Ammon's horn (tissue), 1 donor: Measurements from ENCODE around the gene SLC12A7.

Experiments
- DNase-seq: peaks from one replicate; pipeline ENCODE4 v3.0.0-alpha.2; 2016; ENCODE audit warnings: low spot score

SLC12A7 gene

GRCh38 chr5:1018596-1018995 is 93.3 kb downstream of the SLC12A7 start:
- no peak for DNase-seq

- no peak for DNase-seq
Observed at GRCh38 chr5:1017691-1018455, 94.0 kb downstream of the SLC12A7 start.

DNA sequence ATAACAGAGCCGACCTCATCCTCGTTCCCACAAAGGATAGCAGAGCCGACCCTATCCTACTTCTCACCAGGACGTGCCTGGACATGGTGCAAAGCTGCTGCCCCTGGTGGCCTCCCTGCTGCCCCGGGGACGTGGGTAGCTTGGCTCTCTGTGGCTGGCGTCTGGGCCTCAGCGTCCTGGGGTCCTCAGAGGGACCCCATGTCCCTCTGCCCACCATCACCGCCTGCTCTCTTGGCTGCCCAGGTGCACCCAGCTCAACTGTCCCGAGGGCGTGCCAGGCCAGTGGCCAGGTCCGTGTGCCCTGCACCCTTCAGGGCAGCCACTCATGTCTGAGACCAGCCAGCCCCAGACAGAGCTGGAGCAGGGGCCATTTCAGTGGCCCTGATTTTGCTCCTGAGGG is 94.8 kb downstream of the SLC12A7 start:
- no peak for DNase-seq

DNA sequence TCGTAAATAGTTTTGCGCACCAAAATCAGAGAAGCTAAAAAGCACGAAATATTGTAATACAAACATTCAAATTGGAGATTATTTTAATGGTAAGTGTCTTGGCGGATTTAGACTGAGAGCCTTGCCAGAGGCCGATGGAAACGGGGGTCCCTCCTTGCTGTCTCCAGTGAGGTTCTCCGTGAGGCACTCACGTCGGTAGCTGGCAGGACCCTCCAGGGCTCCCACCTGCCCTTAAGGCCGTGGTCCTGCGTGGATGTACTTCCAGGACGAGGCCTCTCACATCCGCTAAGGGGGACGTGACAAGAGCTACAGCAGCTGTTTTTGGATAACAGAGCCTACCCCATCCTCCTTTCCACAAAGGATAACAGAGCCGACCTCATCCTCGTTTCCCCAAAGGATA is 95.4 kb downstream of the SLC12A7 start:
- no peak for DNase-seq

DNA sequence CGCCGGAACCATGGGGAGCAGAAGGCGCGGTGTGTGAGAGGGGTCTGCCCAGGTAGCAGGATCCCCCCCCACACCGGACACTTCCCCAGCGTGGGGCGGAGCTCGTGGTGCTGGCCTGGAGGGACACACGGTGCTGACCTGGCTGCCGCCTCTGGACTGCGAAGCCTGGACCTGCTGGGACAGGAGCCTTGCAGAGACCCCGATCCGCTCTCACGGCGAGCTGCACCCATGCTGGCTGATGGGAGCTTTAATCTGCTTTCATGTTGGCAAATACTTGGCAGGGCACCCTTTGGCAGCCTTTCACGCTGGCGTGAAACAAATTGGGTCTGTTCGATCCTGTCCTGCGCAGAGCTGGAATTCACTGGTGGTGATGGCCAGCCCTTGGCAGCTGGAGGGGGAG is 95.8 kb downstream of the SLC12A7 start:
- peak; percentile 54 for DNase-seq

DNA sequence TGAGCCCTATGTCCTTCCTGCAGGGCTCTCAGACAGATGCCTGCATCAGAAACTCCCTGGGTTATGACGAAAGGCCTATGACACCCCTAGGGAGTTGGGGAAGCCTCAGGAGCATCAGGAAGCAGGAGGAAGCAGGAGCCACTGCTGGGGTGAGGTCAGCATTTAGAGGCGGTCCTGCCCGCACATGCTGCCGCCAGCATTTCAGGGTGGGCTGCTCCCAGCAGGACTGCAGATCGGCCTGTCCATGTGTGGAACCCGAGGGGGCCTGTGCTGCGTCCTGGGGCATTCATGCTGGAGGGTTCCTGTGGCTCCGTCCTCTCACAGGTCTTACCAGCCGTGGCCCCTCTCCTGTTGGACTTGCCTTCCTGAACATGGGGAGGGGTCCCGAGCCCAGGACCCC is 96.4 kb downstream of the SLC12A7 start:
- no peak for DNase-seq

DNA sequence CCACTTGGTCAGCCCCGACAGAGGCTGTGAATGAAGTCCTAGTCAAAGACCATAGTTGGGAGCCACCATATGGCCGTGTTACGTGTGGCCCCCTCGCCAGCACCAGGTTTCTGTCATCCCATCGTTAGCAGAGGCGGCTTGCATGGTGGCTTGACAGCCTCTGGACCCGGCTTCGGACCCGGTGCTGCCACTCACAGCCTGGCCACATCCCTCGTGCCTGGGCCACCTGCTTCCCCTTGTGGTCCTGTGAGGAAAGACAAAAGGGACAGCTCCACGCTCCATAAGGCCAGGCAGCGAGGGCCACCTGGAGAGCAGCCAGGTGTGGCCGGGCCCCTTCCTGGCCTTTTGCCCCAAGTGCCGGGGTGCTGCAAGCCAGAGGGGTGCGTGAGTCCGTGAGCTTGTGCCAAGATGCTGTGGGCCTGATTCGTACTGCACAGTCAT is 97.1 kb downstream of the SLC12A7 start:
- no peak for DNase-seq

GRCh38 chr5:1014346-1014745 is 97.5 kb downstream of the SLC12A7 start:
- DNase-seq = no peak

- DNase-seq = no peak
Observed at GRCh38 chr5:1013948-1014301, 97.9 kb downstream of the SLC12A7 start.

DNA sequence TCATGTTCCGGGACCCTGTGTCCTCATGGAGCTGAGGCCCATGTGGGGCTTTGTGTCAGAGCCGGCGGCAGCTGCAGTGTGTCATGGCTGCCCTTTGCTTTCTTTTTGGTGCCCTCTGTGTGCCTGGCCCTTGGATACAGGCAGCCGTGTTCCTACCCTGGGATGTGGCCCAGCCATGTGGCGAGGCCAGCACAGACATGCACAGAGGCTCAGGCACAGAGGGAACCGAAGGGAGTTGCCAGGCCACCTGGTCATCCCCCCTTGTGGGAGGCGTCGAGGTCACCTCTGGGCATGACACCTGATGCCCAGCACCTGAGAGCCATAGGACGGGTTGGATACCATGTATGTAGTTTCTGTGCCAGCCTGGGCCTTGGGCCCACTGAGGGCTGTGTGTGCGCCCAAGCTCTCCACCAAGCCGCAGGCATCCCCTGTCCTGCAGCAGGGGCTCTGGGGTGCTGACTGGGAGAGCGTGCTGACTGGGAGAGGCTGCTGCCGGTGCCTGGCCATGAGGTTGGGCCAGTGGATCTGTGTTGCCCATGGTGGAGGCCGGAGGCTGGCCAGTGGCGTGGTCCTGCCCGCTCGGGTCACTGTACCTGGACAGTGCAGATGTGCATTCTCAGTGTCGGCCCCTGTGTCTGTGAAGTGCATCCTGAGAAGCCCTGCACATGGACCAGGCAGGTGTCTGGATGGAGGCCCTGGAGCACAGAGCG is 98.5 kb downstream of the SLC12A7 start:
- DNase-seq = no peak

GRCh38 chr5:1012900-1013237 is 99.0 kb downstream of the SLC12A7 start:
- DNase-seq = no peak

DNA sequence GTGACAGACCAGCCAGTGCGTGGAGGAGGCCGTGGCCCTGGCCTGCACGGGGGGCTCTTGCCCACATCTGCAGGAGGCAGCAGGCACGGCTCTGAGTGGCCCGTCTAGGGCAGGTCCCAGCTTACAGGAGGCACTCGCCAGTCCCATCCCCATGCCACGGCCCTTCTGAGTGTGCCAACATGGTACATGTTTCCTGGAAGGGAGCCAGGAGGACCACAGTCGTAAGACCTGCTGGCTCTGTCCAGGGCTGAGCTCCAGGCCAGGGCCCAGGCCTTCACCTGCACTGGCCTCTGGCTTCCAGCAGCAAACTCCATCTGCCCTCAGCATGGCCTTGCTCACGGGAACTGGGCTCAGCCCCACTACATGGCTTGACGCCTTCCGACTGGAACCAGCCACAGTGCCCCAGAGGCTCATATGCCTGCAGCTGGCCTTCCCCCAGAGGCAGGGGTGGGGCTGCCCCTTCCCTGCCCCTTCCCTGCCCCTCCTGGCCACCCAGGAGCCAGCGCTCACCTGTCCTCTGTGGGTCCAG is 99.5 kb downstream of the SLC12A7 start:
- no peak for DNase-seq

DNA sequence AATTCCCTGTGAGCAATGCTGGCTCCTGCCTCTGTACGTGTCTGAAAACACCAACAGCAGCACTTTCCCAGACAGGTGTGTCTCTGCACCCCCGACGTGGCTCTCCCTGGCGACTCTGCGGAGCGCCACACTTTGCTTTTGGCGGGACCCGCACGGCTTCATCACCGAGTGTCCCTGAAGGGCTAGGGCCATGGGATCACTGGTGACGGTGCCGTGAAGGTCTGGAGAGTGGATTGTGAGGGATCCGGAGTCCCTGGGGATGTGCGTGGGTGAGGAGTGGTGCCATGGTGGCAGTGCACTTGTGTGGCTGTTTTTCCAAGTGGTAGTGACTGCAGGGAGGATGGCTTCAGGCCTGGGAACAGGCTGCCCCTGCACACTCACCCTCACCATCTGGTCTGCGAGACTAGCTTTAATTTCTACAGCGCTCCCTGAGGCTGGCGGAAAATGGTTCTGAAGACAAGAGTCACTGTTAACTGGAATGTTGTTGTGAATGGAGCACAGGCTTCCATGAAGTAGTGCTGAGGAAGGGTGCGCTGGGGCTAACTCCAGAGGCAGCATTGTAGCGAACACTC is 100.0 kb downstream of the SLC12A7 start:
- no peak for DNase-seq

DNA sequence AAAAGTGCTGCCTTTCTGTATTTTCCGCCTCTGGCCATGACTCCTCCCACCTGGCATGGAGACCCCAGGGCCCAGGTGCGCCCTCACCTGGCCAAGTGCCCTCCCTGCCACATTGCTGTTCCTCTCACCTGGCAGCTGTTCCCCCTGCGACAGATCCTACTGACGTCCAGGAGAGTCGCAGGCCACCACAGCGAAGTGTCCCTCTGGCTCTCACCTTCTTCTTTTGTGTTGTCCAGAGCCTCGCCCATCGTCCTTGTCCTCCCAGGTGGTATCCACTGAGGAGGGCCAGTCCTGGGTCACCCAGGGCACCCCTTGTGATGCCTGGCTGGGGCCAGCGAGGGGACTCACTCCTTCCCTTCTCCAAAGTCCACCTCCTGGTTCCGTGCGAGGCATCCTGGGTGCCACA is 100.6 kb downstream of the SLC12A7 start:
- no peak for DNase-seq

DNA sequence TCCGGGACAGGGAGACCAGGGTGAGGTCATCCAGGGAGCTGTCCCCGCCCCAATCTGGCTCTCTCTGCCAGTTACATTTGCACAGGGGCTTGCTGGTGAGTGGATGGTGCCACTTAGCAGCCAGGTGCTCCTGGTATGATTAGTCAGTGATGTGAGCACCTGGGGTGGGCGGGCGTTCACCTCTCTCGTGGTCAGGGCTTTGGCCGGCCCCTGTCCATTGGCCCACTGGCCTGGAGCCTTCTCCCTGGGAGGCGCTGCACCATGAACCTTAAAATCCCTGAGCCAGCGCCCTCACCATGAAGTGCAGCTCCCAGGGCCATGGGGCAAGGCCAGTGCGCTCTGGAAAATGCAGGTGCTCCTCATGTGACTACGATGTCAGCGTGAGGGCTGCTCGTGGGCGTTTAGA is 101.2 kb downstream of the SLC12A7 start:
- no peak for DNase-seq

DNA sequence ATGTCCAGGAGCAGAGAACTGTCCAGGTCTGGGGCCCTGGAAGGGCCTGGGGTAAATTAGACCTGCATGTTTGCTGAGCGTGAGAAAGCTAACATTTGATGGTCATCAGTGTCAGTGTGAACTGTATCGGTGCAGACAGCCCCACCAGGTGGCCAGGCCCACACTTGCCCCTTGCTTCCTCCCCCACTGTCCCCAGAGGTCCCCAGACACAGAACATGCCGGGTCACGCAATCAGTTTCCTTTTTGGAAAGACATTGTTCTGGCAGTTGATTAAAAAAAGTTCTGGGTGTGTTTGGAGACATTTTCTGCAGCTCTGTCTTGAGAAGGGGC is 101.7 kb downstream of the SLC12A7 start:
- DNase-seq = no peak

DNA sequence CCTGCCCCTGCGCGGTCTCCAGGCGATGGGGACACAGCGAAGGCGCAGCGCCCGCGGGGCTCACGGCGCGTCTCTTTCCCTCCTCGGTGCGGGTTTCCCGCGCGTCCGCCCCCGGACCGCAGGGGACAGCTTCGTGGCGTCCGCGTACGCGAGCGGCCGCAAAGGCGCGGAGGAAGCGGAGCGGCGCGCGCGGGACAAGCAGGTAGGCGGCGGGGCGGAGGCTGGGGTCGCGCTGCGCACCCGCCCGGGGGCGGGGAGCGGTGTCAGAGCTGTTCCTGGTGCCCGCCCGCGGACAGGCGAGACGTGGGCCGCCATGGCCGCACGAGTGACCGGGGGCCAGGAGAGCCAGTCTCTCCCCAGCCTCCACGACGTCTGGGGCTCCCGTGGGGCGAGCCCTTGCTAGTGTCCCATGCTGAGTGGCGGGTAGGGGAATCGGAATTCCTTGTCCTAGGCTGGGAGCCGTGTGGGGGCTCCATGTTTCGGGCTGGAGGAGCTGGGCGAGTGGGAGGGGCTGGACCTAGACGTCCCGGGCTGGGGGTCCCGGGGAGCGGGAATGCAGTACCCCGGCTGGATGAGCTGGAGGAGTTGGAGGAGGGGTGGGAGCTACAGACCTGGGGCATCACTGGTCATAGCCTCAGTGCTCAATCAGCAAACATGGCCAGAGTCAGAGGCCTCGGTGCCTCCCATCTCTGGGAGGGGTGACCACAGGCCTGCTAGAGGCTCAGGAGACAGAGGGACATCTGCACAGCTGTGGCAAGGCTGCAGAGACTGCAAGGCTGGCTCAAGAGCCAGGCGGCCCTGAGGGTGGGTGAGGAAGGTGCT is 102.3 kb downstream of the SLC12A7 start:
- DNase-seq = no peak

GRCh38 chr5:1008451-1009358 is 103.2 kb downstream of the SLC12A7 start, which contains the start of gene NKD2:
Gene NKD2 (plus strand): TSS chr5:1008802. CDS start chr5:1009058, 256 bp downstream.
- DNase-seq = no peak

- no peak for DNase-seq
Observed at GRCh38 chr5:1007681-1008450, 104.0 kb downstream of the SLC12A7 start.

DNA sequence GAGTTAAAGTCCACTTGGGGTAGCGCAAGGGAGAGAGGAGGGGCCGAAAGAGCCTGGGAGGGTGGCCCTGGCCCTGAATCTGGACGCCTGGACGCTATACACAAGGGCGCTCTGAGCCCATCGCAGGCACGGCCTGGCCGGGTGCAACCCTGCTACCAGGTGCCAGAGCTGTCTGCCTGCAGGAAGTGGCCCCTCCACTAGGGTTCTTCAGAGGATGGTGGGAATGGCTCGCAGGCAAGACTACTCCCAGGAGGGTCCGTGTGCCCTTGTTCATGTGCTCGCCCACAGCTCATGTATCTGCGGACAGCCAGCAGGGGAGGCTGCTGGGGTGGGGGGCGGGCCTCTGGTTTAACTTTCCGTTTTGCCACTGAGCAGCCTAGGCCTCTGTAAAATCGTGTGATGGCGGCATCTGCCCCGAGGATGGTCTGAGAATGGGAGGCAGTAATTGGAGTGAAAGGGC is 104.6 kb downstream of the SLC12A7 start:
- no peak for DNase-seq
